ENCODE data around the gene CHAC1.

DNA sequence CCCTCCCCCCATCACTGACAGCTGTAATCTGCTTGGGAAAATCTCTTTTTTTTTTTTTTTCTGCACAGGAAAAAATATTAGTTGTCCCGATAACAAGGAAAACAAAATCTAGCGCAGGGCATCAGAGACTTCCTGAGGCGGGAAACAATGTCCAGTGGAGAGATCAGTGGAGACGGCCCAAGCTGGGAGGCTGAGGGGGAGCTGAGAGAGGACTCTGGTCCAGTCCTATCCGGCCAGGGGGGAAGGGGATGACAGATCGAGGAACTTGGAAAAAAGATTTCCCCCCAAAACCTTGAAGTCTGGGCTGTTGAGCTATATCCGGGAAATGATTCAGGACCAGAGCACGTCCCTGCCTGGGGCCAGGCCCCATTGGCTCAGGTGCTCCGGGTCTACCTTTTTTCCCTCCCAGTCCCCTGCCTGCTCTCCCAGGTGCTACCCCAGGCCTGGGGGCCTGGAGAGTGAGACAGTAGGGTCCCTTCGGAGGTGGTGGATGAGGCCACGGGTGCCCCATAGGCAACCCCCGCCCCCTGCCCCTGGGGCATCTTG lies 38.1 kb upstream of the CHAC1 start:
- TF ChIP-seq, protein P1, sequence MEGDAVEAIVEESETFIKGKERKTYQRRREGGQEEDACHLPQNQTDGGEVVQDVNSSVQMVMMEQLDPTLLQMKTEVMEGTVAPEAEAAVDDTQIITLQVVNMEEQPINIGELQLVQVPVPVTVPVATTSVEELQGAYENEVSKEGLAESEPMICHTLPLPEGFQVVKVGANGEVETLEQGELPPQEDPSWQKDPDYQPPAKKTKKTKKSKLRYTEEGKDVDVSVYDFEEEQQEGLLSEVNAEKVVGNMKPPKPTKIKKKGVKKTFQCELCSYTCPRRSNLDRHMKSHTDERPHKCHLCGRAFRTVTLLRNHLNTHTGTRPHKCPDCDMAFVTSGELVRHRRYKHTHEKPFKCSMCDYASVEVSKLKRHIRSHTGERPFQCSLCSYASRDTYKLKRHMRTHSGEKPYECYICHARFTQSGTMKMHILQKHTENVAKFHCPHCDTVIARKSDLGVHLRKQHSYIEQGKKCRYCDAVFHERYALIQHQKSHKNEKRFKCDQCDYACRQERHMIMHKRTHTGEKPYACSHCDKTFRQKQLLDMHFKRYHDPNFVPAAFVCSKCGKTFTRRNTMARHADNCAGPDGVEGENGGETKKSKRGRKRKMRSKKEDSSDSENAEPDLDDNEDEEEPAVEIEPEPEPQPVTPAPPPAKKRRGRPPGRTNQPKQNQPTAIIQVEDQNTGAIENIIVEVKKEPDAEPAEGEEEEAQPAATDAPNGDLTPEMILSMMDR (IDR thresholded peaks at IDR 0.05), result no peak
- TF ChIP-seq POLR2A (IDR thresholded peaks at IDR 0.05) (no peak), POLR2AphosphoS5 (IDR thresholded peaks at IDR 0.05) (no peak)
